Astrocyte of the cerebellum (primary cell): Measurements from ENCODE around the gene RASSF8.
A peak's percentile ranks its signal among the peaks of the same experiment; 100 is the strongest.

Source experiments
- DNase-seq: peaks from one replicate; pipeline ENCODE4 v3.0.0-alpha.2; 2011; ENCODE audit warnings: low read depth
- H3K4me3 ChIP-seq: 2 replicates; pipeline ENCODE4 v1.5.1; 2011; ENCODE audit warnings: mild to moderate bottlenecking, low read depth, low read length, moderate library complexity
- CTCF ChIP-seq: IDR thresholded peaks from 2 replicates; pipeline ENCODE4 v1.5.1; 2012; ENCODE audit warnings: low read length, low read depth, moderate library complexity, mild to moderate bottlenecking; ENCODE audit errors: missing control alignments
- in situ Hi-C: cut with HindIII; loops from 2 replicates; pipeline ENCODE4 v1.10.0; 2017; ENCODE audit warnings: low sequenced_read_pairs

Gene RASSF8

DNA sequence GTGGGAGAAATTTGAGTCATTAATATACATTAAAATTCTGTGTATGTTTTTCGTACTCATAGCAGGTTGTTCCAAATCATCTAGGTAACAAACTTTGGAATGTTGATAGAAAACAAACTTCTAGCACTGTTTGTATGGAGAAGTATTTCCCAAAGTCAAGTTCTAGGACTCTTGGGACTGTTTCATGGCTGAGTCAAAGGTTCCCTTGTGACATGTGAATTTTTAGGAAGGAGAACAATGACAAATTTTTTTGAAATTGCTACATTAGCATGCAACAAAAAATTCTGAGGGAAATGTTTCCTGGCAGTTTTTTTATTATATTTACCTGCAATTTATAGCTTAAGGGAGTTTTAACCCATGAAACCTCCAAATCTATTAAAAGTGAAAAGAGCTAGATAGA lies 73.8 kb downstream of the RASSF8 start:
- TF ChIP-seq CTCF, result no peak
- no peak overlapping the region for H3K4me3 ChIP-seq
- no peak for DNase-seq
- in situ Hi-C loops, result no loop called here

- DNase-seq, result no peak
- in situ Hi-C loops, result no loop called here
- no peak for TF ChIP-seq CTCF
- no peak overlapping the region for H3K4me3 ChIP-seq
These were observed 74.3 kb downstream of the RASSF8 start for GRCh38 chr12:26032719-26033241.

DNA sequence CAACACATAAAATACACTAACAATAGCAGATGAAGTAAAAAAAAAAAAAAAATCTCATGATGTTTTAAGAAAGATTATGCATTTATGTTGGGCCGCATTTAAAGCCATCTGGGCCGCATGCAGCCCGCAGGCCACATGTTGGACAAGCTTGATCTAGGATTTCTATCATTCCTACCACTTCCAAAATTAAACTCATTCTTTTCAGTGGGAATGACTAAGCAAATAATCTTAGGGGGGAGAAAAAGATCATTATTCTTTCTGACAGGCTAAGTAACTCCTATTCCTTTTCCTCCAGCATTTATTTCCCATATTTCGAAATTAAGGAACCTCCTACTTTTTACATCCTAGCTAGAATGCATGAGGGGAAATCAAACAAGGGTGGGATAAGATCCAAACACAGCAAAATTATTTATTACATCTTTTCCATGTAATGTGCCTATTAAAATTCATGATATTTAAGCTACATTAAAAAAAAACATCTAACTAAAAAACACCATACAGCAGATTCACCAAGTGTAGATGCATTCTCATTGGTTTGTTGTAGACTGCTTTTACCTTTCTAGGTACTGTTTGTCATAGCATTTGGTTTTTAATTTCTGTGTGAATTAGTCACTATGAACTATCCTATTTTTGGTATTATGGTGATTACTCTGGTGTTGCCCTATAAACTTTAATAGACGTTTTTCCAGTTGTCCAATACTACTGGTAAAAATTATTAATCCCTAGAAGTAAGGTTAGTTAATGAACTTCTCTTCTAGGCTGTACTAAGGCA lies 76.1 kb downstream of the RASSF8 start:
- TF ChIP-seq CTCF, result no peak
- in situ Hi-C loops, result no loop called here
- no peak overlapping the region for H3K4me3 ChIP-seq
- DNase-seq, result peak; percentile 42

DNA sequence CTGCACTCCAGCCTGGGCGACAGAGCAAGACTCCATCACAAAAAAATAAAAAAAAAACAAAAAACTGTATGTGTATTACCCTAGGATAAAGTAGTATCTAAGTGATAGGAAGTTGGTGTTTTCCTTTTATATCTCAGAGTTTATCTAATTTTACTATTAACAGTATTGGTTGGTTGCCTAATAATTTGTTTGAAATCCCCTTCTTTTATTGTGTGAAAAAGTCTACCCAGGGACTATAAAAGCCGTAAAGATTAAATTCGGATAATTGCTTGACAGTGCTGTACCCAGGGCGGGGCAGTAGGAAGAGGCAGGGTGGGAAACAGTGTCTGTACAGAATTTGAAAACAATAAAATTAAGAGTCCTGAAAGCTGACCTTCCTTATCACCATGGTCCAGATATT lies 78.4 kb downstream of the RASSF8 start:
- no peak for TF ChIP-seq CTCF
- no peak for DNase-seq
- H3K4me3 ChIP-seq, result no peak overlapping the region
- in situ Hi-C loops, result no loop called here

GRCh38 chr12:26037615-26038220 lies 79.2 kb downstream of the RASSF8 start:
- in situ Hi-C loops, result no loop called here
- no peak for TF ChIP-seq CTCF
- H3K4me3 ChIP-seq, result no peak overlapping the region
- DNase-seq, result no peak

- no peak overlapping the region for H3K4me3 ChIP-seq
- in situ Hi-C loops, result no loop called here
- no peak for TF ChIP-seq CTCF
- no peak for DNase-seq
These were observed 84.2 kb downstream of the RASSF8 start for GRCh38 chr12:26042645-26043044.
